GM13976 (cell line): Measurements from ENCODE around the gene SON.
"Not testable (repeated sequence)": the region's sequence is repeated elsewhere in the genome, so short reads cannot be mapped to it uniquely, and the experiment has no call there.

Experiments
- DNase-seq: peaks from one replicate; pipeline ENCODE4 v3.0.0; 2012; ENCODE audit warnings: low spot score
- CTCF ChIP-seq: IDR thresholded peaks from 2 replicates; pipeline ENCODE4 v1.5.1; 2012; ENCODE audit warnings: borderline replicate concordance, mild to moderate bottlenecking; ENCODE audit not compliant: insufficient read depth; ENCODE audit errors: extremely low read depth, missing control alignments, control extremely low read depth
- in situ Hi-C: fragments of 300-500 bp; cut with MboI; formaldehyde crosslinking; loops from one replicate; pipeline ENCODE4 v1.12.0; 2022; ENCODE audit warnings: low sequenced_read_pairs, mixed read lengths, inconsistent platforms; ENCODE audit not compliant: unreplicated experiment

The SON gene

DNA sequence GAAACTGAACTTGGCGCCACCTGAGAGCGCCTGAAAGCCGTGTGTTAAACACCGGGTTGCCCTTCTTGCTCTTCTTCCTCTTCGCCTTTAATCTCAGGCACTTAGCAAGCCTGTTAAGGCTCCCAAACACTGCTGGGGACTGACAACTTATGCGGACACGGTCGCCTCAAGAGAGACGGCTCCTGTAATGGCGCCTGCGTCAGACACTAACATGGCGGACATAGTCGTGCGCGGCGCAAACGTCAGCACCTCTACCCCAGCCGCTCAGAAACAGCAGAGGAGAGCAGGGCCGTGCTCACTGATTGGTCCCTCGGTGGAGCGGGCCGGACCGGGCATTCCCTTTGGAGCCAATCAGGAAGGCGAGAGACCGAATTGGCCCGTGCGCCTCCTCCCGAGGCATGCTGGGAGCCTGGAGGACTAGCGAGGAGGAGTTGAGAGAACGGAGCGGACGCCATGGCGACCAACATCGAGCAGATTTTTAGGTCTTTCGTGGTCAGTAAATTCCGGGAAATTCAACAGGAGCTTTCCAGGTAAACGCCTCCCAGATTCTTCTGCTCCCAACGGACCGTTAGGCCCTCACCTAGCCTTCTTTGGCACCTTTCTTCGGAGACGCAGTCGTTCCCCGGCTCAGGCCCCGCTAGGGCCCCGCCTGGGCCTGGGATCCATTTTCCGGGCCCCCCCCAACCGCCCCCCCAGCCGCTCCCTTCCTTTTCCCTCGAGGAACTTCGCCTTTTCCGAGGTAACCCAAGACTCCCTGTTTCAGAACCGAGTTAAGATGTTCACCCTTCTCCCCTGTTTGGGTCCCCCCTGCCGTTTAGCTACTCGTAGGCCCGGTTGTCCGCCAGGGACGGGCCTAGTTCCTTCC lies at the start of gene SON:
TSS of gene SON (plus strand) at position 399 of the 865 bp plus-strand sequence. CDS start at position 454, 55 bp downstream.
- in situ Hi-C loops, result no loop called here
- peak; percentile 96 for DNase-seq

GRCh38 chr21:33493756-33494155 lies 49.1 kb upstream of the SON start:
- DNase-seq, result no peak
- in situ Hi-C loops, result no loop called here
- no peak for TF ChIP-seq CTCF

More for the DNA sequence above, at the start of gene SON:
- TF ChIP-seq CTCF, result no peak

DNA sequence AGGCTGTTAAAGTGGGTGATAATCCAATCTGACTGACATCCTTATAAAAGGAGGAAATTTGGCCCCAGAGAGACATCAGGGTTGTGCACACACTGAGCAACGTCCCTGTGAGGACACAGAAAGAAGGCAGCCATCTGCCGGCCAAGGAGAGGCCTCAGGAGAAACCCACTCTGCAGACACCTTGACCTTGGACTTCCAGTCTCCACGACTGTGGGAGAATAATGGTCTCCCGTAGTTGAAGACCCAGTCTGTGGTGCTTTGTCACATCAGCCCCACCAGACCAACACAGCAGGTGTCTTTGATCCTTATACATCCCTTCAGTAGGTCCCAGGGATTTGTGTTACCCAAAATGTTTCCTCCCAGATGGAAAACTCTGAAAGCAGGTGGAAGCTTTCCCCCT lies 47.1 kb upstream of the SON start:
- in situ Hi-C loops, result no loop called here
- DNase-seq, result no peak
- no peak for TF ChIP-seq CTCF

DNA sequence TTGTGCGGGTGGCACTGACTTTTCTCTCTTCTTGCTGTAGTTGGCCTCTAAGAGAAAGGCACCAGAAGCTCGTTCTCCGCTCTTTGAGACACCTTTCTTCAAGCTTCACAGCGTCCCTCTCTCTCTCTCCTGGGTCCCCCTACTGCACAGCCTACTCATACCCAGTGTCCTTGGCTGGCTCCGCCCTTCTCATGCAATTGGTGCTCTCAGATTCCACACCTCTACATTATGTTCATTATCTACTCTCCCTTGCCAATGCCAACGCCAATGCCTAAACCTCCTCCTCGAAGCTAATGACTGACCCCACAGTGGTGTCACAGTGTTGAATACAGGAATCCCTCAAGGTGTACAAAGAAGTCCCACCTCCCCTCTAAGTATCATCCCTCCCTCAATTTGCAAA lies 46.5 kb upstream of the SON start:
- in situ Hi-C loops, result no loop called here
- no peak for TF ChIP-seq CTCF
- DNase-seq, result no peak

DNA sequence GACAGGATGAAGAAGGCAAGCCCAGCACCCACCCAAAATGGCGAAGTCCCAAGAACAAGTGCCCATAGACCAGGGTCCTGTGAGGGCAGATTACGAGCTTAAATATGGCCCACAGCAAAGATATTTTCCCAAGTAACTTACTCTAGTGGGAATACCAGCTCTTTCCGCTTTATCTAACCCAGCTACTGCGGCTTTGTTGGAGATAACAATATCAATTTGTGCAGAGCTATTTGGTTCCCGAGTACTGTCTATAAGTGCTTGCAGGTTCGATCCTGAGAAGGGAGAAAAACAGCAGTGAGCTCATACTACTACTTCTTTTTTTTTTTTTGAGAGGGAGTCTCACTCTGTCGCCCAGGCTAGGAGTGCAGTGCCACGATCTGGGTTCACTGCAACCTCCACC lies 37.0 kb upstream of the SON start:
- no peak for DNase-seq
- TF ChIP-seq CTCF, result no peak
- in situ Hi-C loops, result no loop called here

DNA sequence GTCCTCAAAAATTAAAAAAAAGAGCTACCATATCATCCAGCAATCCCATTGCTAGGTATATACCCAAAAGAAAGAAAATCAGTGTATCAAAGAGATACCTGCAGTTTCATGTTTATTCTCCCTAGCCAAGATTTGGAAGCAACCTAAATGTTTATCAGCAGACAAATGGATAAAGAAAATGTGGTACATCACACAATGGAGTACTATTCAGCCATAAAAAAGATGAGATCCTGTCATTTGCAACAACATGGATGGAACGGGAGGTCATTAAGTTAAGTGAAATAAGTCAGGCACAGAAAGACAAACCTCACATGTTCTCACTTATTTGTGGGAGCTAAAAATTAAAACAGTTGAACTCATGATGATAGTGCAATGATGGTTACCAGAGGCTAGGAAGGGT lies 35.8 kb upstream of the SON start:
- in situ Hi-C loops, DNase-seq: not testable (repeated sequence)

GRCh38 chr21:33510826-33511225 lies 32.0 kb upstream of the SON start:
- DNase-seq, result no peak
- in situ Hi-C loops, result no loop called here
- no peak for TF ChIP-seq CTCF
